ENCODE measurements around the gene IRX4.
"Not testable (repeated sequence)": the region's sequence is repeated elsewhere in the genome, so short reads cannot be mapped to it uniquely, and the experiment has no call there.

The IRX4 gene

DNA sequence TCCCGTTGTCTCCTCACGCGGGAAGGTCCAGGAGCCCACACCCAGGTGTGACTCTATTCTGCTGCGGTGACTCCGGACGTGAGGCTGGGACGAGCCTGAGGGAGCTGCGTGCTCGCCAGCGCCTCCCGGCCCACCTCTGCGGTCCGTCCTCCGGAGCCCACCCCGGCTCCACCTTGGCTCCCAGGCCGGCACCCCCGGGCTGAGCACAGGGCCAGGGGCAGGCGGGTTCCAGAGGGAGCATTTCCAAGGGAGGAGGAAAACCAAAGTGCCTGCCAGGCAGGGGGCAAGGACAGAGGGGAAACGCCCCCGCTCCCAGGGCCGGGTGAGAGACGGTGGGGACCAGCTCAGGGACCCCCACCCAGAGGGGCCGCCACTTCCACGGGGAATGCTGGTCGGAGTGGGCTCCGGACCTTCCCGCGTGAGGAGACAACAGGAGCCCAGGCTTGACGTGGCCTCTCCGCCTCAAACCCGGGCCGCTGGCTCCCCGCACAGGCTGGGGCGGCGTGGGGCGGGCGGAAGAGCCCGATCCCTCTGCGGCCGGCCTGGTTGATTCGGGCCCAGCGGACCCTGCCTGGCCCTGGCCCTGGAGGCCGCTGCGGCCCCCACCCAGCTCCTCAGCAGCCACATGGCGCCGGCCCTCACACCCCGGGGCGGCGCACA, 26.0 kb downstream of the IRX4 start:
- DNase-seq = no peak

DNA sequence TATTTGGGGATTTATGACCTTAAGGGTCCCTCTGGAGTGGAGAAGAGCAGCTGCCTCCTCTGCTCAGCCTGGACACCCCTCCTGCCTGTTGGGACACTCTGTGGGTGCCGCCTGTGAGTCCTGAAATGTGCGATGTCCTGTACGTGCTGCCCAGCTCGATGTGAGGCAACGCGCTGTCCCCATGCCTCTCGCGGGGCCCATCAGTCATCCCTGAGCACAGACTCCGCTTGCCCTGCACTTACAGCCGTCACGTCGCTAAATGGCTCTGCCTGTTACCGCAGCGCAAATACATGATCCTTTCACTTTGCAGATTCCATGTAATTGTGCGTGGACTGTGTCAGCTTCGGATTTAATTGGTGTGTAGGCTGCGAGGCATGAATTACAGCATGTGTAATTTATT, 27.1 kb downstream of the IRX4 start:
- DNase-seq = no peak

DNA sequence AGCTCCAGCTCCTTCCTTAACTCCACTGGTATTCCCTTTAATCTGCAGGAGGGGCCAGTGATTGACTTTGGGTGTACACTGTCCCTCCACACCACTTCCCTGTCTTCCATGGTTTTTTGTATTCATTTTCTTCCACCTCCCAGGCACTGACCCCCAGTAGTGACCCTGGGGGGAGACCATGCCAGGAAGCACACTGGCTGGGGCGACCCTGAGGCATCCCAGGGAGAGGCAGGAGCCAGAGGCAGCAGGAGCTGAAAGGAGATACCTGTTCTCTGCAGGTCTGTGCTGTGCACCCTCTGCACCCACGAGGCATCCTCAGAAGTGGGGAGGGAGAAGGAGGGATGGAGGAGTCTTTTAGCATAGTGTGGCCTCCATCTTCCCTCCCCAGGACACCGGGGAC, 27.6 kb downstream of the IRX4 start:
- no peak for DNase-seq

DNA sequence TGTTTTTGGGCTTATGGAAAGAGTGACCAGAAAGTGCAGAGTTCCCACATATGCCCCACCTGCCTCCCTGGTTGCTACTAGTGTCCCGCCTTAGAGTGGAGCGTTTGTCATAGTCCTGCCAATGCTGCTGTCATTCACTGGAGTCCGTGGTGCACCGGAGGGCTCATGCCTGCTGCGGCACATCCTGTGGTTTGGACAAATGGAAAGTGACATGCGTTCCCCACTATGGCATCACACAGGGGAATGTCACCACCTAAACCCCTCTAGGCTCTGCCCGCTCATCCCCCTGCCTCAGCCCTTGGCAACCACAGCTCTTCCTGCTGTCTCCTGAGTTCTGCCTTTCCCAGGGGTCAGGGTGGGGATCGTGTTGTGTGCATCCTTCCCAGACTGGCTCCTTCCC, 29.2 kb downstream of the IRX4 start:
- DNase-seq = no peak

DNA sequence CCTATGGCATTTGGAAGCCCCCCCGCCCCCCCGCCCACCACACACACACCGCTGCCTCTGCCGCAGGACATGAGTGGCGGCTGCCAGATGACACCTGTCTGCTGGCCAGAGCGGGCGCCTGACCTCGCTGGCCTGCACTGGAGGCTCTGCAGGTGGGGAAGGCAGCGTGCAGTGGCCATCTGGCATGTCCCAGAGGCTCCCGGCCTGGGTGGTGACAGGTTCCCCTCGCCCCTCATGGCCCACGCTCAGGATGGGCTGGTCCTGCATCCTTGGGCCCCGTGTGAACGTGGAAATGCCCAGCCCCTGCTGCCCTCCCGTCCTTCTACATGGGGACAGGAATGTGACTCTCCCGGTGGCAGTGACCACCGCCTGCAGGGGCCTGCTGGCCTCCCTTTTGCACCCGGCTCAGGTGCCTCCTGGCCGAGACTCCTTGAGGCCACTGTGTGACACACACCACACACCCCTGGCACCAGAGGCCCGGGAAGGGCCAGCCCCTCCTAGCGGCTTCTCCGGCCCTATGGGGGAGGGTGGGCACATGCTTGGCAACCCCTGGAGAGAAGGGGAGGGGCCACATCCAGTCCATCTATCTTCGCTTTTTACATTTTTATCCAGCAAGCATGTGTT, 30.3 kb downstream of the IRX4 start:
- DNase-seq = no peak

DNA sequence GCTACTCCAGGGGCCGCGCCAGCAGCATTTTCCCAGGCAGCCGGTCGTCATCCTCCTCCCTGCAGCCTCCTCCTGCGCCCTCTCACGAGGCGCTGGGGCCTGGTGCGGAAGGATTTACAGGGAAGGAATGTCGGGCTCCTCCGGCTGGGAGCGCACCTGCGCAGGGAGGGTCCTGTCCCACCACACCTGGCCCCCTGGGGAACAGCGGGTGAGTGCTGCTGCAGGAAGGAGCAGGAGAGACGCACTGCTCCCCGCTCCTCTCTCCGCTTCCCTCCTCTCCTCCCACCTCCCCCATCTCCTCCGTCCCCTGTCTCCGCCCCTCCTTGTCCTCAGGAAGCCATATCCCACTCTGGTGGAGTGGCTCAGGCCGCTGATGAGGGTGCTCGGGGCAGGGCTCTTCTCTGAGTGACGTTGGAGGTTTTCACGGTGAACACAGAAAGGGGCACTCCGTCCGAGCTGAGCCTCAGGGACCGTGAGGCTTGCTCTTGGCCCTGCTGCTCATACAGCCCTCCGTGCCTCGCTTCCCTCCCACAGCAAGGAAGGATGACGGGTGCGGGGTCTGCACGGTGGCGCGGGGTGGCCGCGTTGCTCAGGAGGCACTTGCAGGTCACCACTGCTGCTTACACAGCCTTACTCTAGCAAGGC, 31.3 kb downstream of the IRX4 start:
- no peak for DNase-seq

DNA sequence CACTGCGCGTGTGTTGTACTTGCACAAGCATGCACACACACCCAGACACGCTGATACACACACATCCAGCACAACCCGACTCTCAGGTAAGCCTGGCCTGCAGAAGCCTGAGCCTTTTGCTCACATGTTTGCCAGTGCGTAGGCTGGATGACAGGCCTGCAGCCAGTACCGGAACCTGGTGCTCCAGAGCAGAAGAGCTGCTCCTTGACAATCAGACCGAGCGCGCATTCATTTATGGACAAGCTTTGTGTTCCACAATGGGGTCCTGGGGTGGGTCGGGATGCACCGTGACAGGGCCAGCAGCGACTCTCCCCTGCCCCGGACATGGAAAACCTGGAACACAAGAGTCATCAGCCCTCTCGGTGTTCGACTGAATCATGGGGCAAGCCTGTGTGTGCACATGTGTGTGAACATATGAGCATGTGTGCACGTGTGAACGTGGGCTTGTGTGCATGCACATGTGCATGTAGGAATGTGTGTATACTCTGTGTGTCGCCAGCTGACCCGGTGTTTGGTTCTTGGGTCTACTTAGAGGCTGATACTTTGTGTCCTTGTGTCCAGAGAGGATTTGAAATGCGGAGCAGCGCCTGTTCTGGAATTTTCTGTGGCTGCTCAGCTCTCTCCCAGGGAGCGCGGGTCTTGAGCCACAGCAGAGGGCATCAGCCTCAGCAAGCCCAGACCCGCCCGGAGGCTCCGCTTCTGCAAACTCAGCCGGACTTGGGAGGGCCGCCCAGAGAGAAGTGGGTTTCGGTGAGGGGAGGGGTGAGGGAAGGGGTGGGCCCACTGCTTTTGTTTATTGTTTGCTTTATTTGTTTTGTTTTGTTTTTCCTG, 32.2 kb downstream of the IRX4 start:
- no peak for DNase-seq

DNA sequence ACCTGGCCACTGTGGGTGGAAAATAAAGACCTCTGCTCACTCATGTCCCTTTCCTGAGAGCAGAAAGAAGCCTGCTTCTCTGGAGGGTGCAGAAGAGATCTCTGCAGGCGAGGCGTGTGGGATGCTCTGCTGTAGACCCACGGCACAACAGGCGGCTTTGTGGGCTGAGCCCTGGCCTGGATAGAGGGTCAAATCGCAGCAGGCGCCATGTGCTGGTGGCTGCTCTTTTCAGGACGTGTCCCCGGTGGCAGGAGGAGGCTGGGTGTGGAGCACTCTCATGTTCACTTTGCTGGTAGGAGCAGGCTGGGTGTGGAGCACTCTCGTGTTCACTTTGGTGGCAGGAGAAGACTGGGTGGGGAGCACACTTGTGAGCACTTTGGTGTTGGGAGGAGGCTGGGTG, 35.1 kb downstream of the IRX4 start:
- DNase-seq = no peak

DNA sequence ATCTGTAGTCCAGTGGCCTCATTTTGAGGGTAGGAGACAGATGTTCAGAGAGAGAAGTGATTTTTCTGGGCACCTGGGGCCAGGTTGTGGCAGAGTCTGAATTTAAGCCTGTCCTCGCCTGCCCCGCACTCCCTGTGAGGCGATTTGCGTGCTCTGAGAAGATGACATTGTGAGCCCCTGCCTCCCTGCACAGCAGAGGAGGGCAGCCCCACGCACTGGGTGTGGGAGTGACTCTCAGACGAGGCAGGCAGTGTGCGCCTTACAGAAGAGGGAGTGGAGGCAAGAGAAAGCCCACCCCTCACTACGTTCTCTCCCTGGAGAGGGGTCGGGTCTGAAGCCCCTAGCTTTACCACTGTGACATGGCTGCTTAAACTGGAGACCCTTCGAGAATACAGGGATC, 35.7 kb downstream of the IRX4 start:
- no peak for DNase-seq

DNA sequence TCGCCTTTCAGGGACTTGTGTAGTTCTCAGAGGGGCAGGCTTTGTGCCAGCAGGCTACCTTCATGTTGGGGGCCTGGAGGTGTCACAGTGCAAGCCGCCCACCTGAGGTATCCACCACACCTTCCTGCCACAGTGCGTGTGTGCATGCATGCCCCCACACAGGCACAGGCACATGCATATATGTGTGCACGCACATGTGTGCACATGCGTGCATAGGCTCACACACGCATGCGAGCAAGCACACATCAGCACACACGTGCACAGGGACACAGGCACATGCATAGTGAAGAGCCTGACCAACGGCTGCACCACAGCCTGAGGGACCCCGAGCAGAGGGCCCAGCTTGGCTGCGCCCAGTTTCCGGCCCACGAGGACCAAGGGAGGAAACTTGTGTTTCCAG, 36.1 kb downstream of the IRX4 start:
- DNase-seq = no peak

DNA sequence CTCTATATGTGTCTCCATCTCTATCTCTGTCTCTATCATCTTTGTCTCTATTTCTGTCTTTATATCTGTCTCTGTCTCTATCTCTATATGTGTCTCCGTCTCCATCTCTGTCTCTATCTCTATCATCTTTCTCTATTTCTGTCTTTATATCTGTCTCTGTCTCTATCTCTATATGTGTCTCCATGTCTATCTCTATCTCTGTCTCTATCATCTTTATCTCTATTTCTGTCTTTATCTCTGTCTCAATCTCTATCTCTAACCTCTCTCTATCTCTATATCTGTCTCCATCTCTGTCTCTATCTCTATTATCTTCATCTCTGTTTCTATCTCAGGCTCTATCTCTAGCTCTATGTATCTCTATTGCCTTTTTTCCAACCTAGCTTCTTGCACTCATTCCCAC, 37.0 kb downstream of the IRX4 start:
- no peak for DNase-seq

DNA sequence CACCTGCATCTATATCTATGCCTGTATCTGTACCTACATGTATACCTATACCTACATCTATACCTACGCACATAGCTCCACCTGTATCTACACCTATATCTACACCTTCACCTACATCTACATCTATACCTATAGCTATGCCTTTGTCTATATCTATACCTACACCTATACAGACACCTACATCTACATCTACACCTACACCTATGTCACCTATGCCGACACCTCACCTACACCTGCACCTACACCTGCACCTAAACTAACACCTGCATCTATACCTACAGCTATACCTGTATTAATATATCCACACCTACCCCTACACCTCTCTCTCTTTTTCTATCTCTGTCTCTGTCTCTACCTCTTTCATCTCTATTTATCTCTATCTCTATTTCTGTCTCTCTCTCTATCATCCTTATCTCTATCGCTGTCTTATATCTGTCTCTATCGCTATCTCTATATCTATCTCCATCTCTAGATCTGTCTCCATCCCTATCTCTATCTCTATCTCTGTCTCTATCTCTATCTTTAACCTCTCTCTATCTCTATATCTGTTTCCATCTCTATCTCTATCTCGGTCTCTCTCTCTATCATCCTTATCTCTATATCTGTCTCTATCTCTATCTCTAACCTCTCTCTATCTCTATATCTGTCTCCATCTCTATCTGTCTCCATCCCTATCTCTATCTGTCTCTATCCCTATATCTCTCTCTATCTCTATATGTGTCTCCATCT, 37.9 kb downstream of the IRX4 start:
- DNase-seq = no peak

DNA sequence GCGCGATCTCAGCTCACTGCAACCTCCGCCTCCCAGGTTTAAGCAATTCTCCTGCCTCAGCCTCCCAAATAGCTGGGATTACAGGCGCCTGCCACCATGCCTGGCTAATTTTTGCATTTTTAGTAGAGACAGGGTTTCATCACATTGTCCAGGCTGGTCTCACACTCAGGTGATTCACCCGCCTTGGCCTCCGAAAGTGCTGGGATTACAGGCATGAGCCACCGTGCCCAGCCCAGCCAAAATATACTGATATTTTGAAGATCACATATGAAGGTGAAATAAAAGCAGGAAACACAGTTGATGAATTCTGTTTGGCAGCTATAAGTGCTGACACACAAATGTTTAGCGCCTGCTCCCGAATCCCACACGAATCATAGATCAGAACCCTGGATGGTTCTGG, 39.0 kb downstream of the IRX4 start:
- DNase-seq = not testable (repeated sequence)

DNA sequence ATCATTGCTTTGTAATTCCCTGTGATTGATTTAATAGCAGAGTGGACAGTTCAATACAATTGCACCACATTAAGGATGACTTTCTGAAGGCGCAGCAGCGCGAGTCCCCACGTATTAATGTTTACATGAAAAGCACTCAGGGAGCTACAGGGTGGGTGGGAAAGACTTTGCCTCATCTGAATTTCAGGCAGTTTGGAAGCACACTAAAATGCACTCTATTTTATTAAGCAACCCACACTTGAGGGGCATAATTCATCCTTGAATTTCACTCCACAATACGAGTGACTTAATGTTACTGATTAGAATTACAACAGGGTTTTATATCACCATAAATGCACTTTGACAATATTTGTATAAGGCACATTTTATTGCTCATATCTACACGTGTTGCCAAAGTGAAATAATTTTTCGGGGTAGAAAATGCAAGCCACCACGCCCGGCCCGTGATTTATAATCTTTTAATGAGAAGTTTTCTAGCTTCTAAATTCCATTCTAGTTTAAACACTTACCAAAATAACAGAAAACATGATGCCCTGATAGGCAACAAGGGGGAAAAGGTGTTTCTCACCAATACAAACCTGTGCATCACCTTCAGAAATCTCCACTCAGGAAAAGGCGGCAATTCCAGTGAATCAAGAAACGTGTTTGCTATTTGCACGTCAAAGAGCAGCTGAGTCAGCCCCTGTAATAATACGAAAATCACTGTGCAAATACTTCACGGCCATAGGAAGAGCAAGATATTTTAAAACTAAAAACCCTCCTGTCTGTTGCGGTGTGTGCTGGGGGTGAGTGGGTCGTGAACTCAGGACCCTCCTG, 40.5 kb downstream of the IRX4 start:
- no peak for DNase-seq

DNA sequence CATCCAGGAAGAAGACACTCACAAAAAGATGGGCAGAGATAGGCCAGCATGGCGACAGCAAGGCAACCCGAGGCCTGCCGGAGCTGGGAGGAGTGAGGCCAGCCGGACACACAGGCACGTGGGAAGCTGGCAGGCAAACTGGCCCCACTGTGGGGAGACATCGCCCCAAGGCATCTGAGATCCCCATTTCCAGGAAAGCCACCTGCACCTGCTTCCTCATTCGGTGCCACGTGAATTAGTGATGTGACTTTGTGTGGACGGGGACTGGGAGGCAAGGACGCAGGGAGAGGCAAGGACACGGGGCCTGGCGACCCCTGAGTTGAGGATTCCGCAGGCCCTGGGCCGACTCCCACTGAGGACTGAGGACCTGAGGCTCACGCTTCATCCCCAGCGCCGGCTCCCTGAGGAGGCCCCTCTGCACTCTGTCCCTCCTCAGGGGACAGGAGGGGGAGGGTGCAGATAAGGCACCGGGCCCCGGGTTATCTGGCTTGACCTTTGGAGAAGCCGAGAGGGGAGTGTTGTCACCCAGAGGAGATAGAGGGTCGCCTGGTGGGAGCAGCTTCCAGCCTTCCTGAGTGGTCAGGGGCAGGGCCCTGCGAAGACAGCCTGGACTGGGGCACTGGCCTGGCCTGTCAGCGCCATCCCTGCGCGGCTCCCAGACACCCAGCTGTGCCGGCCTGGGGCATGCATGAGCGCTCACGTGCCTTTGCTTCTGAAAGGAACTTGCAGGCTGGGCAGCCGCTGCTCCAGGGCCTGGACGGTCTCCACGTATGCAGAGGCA, 41.8 kb downstream of the IRX4 start:
- no peak for DNase-seq

DNA sequence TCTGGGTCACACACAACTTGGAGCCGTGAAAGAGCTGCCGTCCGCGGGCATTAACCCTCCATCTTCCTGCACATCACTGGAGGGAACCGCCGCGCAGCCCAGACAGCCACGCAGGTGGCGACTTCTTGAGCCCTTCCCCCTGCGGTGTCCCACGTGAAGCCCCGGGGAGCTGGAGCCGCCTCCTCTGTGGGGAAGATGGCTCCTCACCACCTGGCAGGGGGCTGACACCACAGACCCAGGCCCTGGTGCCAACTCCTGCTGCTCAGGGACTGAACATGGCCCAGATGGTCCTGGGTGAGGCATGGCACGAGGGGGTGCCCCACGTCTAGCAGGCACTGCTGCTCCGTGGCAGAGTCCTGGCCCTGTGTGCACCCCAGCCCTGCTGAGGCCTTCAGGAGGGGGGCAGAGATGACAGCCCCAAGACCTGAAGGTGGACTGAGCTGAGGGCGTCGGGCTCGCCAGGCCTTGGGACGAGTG, 42.6 kb downstream of the IRX4 start:
- DNase-seq = no peak

DNA sequence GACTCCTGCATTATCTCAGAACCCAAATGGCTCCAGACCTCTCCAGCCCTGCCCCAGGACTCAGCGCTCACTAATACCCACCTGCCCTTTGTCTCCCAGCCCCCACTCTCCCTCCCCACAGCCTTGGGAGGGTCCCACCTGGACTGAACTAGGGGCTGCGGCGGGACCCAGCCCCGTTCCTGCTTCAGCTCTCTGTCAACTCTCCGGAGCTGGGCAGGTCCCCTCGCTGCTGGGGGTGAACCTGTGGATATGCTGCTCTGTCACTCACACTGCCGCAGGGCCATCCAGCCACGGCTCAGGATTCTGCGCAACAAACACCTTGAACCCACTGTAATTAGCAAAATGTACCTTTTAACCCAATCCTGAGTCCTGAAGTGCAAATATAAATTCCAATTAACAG, 44.7 kb downstream of the IRX4 start:
- DNase-seq = no peak

DNA sequence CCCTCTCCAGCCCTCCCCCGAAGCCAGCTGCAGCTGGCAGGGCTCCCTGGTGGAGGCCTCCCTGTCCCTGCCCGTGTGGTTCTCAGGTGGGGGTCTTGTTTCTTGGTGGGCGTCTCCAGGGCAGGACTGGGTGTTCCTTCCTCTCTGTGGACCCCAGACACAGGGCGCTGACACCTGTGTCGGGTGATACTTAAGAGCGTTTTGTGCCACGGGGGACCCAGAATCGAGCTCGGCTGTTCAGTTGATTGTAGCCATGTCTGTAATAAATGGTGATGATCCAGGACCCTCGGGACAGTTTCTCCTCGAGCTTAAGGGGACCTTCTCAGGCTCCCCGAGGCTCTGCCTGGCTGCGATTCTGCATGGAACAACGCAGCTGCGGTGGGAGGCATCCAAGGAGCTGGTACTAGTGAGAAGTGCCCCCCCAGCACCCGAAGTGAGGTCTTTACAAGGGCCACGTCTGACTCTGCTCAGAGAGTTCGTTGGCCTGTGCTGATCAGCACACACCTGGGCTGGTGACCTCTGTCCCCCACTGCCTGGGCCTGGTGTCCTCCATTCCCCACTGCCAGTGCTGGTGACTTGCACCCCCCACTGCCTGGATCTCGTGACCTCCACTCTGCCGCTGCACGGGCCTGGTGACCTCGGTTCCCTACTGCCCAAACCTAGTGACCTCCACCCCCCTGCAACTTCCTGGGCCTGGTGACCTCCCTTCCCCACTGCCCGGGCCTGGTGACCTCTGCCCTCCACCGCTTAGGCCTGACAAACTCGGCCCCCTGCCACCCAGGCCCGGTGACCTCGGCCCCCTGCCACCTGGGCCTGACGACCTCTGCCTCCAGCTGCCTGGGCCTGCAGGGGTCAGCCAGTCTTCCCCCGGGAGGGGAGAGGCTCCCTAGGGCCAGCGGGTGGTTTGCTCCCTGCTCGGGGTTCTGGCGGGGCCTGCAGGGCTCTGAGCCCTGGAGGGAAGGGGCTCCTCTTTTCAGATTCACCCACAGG, 45.5 kb downstream of the IRX4 start:
- no peak for DNase-seq

DNA sequence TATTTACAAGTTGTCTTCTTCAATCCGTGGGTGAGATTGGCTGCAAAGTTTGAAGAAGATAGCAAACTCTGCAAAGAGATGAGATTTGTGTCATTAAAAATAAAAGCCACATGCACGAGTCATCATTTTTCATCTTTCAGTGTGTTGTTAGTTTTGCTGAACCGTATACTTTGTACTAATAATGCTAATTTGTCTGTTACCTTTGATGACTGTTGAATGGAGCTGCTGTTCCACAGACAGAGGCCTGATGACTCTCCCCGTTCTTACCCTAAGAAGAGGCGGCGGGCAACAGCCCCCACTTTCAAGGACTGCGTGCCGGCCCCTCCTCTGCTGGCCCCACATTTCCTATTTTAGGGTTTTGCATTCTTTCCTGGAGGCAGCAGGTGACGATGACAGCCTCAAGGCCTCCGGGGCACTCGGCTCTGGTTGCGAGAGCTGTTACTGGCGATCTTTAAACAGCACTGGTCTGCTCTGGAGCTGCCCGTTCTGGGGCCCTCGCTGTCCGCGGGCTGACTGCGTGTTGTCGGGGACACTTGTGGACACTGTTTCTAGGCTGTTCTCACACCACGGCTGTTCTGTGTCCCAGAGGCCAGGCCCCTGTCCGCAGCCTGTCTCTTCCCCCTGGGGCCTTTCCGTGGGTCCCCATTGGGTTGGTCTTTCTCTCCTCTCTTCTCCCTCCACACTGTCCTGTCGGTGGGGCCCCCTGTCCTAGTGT, 46.4 kb downstream of the IRX4 start:
- DNase-seq = no peak
